HG03060 (cell line): ENCODE measurements around the gene GALNT14.

Source experiments
- ATAC-seq: cut with Tn5 transposase; IDR thresholded peaks from one replicate; pipeline ENCODE4 v1.9.1; 2021; ENCODE audit warnings: low read depth, moderate number of reproducible peaks; ENCODE audit not compliant: unreplicated experiment

Gene GALNT14

GRCh38 chr2:30955516-30956132 is 182.6 kb downstream of the GALNT14 start:
- ATAC-seq: no peak

- no peak for ATAC-seq
Measured at GRCh38 chr2:30950339-30950738, 187.9 kb downstream of the GALNT14 start.

GRCh38 chr2:30949435-30949834 is 188.8 kb downstream of the GALNT14 start:
- ATAC-seq: no peak

- ATAC-seq: no peak
Measured at GRCh38 chr2:30948857-30949256, 189.4 kb downstream of the GALNT14 start.

- ATAC-seq: no peak
Measured at GRCh38 chr2:30948130-30948529, 190.1 kb downstream of the GALNT14 start.

GRCh38 chr2:30947686-30948085 is 190.6 kb downstream of the GALNT14 start:
- no peak for ATAC-seq

GRCh38 chr2:30942419-30942818 is 195.8 kb downstream of the GALNT14 start:
- ATAC-seq: no peak

GRCh38 chr2:30940839-30941238 is 197.4 kb downstream of the GALNT14 start:
- ATAC-seq: no peak

- no peak for ATAC-seq
Measured at GRCh38 chr2:30939364-30939763, 198.9 kb downstream of the GALNT14 start.

- no peak for ATAC-seq
Measured at GRCh38 chr2:30938196-30938595, 200.0 kb downstream of the GALNT14 start.

GRCh38 chr2:30936977-30937376 is 201.3 kb downstream of the GALNT14 start:
- ATAC-seq: no peak

GRCh38 chr2:30935795-30936194 is 202.4 kb downstream of the GALNT14 start:
- no peak for ATAC-seq

- no peak for ATAC-seq
Measured at GRCh38 chr2:30934066-30934465, 204.2 kb downstream of the GALNT14 start.

GRCh38 chr2:30933496-30933895 is 204.7 kb downstream of the GALNT14 start:
- no peak for ATAC-seq

GRCh38 chr2:30932870-30933269 is 205.4 kb downstream of the GALNT14 start:
- no peak for ATAC-seq

- ATAC-seq: no peak
Measured at GRCh38 chr2:30931841-30932407, 206.3 kb downstream of the GALNT14 start.

GRCh38 chr2:30930716-30931115 is 207.5 kb downstream of the GALNT14 start:
- ATAC-seq: no peak

GRCh38 chr2:30927465-30928075 is 210.7 kb downstream of the GALNT14 start:
- ATAC-seq: no peak

- no peak for ATAC-seq
Measured at GRCh38 chr2:30926606-30927005, 211.6 kb downstream of the GALNT14 start.

- ATAC-seq: no peak
Measured at GRCh38 chr2:30923623-30924022, 214.6 kb downstream of the GALNT14 start.

- no peak for ATAC-seq
Measured at GRCh38 chr2:30920511-30920910, 217.7 kb downstream of the GALNT14 start.

GRCh38 chr2:30915486-30915885 is 222.8 kb downstream of the GALNT14 start:
- no peak for ATAC-seq
